ENCODE measurements around the gene NCAPG. TPM values are rescaled to one million over a fixed set of nuclear protein-coding genes. Genes with fewer than 3 reads are reported as not detected.
A peak's percentile ranks its signal among the peaks of the same experiment; 100 is the strongest.

NCAPG gene
- total RNA-seq, 1 donor from 2014 or later: 66.9 TPM

DNA sequence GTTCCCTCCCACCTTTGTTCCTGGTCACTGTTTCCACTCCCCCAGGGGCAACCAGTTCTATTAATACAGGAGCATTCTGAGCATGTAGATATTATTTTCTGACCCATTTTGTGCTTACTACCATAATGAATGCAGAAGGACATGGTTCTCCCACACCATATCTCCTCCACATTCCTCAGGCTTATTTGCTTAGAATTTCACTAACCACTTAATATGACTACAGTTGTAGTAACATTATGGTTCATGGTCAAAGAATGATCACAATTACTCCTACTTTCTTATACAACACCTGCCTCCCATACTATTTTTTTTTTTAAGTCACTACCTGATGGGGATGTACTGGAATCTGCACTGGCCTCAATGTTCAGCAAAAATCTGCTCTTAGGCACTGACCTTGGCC, 21.8 kb upstream of the NCAPG start:
- H3K4me3 ChIP-seq (ENCODE audit: low read depth, low read length): no peak overlapping the region
- TF ChIP-seq, protein P1, sequence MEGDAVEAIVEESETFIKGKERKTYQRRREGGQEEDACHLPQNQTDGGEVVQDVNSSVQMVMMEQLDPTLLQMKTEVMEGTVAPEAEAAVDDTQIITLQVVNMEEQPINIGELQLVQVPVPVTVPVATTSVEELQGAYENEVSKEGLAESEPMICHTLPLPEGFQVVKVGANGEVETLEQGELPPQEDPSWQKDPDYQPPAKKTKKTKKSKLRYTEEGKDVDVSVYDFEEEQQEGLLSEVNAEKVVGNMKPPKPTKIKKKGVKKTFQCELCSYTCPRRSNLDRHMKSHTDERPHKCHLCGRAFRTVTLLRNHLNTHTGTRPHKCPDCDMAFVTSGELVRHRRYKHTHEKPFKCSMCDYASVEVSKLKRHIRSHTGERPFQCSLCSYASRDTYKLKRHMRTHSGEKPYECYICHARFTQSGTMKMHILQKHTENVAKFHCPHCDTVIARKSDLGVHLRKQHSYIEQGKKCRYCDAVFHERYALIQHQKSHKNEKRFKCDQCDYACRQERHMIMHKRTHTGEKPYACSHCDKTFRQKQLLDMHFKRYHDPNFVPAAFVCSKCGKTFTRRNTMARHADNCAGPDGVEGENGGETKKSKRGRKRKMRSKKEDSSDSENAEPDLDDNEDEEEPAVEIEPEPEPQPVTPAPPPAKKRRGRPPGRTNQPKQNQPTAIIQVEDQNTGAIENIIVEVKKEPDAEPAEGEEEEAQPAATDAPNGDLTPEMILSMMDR (conservative IDR thresholded peaks at IDR 0.05; ENCODE audit: low read depth, low read length): no peak
- DNase-seq (ENCODE audit: low read depth): no peak

DNA sequence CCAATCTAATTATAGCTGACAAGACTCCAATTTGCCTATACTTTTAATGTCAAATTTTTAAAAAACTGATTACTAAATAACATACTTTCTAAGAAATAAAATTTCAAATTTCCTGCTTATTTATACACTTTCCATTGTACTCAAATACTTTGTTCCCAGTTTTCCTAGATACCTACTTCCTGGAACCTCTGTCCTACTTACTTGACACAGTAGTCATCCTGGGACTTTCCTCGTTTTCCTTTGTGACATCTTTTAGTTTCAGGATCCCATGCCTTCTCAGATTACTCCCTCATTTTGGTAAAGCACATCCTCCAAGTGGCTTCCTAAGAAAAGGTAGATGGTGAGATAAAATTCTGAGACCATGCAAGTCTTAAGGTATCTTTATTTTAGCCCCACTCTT, 16.0 kb upstream of the NCAPG start:
- H3K4me3 ChIP-seq (ENCODE audit: low read depth, low read length): no peak overlapping the region
- TF ChIP-seq, protein P1 (conservative IDR thresholded peaks at IDR 0.05; ENCODE audit: low read depth, low read length): no peak
- no peak for DNase-seq (ENCODE audit: low read depth)

DNA sequence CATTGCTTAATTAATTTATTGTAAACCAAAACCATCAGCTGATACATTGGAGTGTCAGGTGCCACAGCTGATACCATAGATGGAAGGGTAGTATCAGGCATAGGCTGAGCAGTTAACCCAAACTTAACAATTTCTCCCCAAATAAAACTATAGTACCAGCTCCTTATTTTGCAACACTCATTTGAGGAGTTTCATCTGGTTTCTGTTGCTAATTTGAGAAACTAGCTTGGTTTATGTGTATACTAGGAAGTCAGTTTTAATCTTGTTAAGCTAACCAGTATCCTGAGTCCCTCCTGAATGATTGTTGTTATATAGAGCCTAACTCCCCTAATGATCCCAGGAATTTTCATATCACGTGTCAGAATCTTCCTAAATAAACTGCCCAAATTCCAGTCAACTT, 13.0 kb upstream of the NCAPG start:
- no peak for DNase-seq (ENCODE audit: low read depth)
- H3K4me3 ChIP-seq (ENCODE audit: low read depth, low read length): no peak overlapping the region

DNA sequence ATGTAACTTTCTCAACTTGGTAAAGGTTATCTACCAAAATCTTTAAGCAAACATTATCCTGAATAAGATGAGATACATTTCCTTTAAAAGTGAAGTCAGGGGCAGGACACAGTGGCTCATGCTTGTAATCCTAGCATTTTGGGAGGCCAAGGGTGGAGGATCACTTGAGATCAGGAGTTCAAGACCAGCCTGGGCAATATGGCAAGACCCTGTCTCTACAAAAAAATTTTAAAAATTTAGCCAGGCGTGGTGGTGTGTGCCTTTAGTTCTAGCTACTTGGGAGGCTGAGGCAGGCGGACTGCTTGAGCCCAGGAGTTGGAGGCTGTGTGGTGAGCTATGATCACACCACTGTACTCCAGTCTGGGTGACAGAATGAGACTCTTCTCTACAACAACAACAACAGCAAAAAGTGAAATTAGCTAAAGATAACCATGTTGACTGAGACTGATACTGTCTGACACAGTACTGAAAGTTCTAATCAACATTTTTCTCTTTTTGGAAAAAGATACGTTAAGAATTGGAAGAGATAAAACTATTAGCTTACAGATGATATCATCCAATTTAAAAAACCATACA, 5.1 kb upstream of the NCAPG start:
- H3K4me3 ChIP-seq (ENCODE audit: low read depth, low read length): no peak overlapping the region
- DNase-seq (ENCODE audit: low read depth): no peak
- TF ChIP-seq, protein P1 (conservative IDR thresholded peaks at IDR 0.05; ENCODE audit: low read depth, low read length): no peak

More for the DNA sequence above, 13.0 kb upstream of the NCAPG start:
- TF ChIP-seq, protein P1 (conservative IDR thresholded peaks at IDR 0.05; ENCODE audit: low read depth, low read length): no peak

DNA sequence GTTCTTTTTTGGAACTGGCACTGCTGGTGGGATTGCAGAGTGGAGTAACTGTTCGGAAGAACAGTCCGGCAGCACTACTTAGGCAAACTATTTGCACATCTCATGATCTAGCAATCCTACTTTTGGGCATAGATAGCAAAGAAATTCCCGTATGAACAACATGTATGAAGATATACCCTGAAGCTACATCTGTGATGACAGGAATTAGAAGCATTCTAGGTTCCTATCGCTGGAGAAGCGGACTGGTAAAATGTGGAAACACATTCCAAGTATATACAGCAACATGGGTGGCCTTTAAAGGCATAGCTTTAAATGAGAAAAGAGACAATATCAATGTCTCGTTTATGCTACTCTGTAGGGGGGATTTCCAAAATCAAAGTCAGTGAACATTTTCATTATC, 3.3 kb upstream of the NCAPG start:
- no peak for DNase-seq (ENCODE audit: low read depth)
- TF ChIP-seq, protein P1 (conservative IDR thresholded peaks at IDR 0.05; ENCODE audit: low read depth, low read length): no peak
- H3K4me3 ChIP-seq (ENCODE audit: low read depth, low read length): peak overlapping the region; percentile 27

DNA sequence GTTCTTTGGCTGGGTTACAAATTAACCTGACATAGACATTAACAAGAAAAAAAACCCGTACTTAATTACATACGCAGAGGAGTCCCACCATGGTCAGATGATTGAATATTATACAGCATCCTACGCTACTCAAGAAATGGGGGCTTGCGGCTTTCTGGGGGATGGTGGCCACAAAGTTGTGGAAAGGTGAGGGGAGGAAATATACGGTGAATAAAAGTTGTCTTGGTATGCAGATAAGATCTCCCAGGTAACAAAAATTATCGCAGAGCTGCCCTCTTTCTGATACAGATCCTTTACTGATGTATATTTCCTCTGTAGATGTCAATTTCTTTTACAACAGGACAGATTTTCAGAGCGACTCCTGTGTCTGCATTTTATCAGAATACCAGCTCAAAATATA, 1.1 kb upstream of the NCAPG start:
- peak overlapping the region; percentile 82 for H3K4me3 ChIP-seq (ENCODE audit: low read depth, low read length)
- DNase-seq (ENCODE audit: low read depth): no peak
- TF ChIP-seq, protein P1 (conservative IDR thresholded peaks at IDR 0.05; ENCODE audit: low read depth, low read length): no peak

DNA sequence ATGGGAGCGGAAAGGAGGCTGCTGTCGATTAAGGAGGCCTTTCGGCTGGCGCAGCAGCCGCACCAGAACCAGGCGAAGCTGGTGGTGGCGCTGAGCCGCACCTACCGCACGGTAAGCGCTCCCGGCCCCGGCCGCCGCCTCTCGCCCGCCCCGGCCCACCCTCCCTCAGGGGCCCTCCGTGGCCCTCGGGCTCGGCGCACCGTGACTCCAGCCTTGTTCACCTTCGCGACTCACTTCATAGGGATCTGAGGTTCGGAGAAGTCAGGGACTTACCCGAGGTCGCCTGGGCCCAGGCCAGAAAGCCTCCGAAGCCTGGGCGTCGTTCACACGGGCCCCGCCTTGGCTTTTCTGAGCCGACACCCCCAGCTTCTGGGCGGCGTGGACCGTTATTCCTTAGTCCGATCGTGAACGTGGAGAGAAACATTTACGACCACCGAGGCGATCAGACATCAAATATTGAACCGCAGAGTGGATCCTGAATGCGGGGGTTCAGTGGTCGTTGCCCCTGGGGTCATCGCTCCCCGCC, 362 bp downstream of the NCAPG start:
- peak overlapping the region; percentile 82 for H3K4me3 ChIP-seq (ENCODE audit: low read depth, low read length)
- TF ChIP-seq, protein P1 (conservative IDR thresholded peaks at IDR 0.05; ENCODE audit: low read depth, low read length): no peak
- DNase-seq (ENCODE audit: low read depth): no peak
